K562 (cell line): Measurements from ENCODE around the gene VSIG4.

Experiments
- ADNP ChIP-seq: fragments of 200-800 bp; sonication (Bioruptor generic); IDR thresholded peaks from 2 replicates; pipeline ENCODE4 v1.6.1; 2016; ENCODE audit warnings: missing genetic modification characterization, missing compliant biosample characterization
- ARID3A ChIP-seq: IDR thresholded peaks from 2 replicates; pipeline ENCODE4 v1.6.1; 2012; ENCODE audit warnings: low read depth, low read length, improper control_type of control experiment, borderline replicate concordance
- CBX8 ChIP-seq: fragments of 200-600 bp; sonication (generic); IDR thresholded peaks from 2 replicates; pipeline ENCODE4 v1.6.1; 2012; ENCODE audit warnings: borderline replicate concordance, mixed run types, low read depth, mild to moderate bottlenecking, moderate library complexity, mixed read lengths, low read length, control low read depth, inconsistent platforms; ENCODE audit not compliant: poor library complexity, severe bottlenecking; ENCODE audit errors: extremely low read depth
- CTCF ChIP-seq, 3 experiments: IDR thresholded peaks in 2 of 3; conservative IDR thresholded peaks in 1 of 3; 2 replicates each; pipeline ENCODE4 v1.5.1; 2011 to 2012; ENCODE audit warnings: low read length in 3 of 3, mild to moderate bottlenecking in 3 of 3, control low read depth in 2 of 3, improper control_type of control experiment in 1 of 3, inconsistent platforms in 1 of 3, low read depth in 1 of 3, mixed read lengths in 1 of 3, moderate library complexity in 1 of 3; ENCODE audit not compliant: insufficient read depth in 2 of 3
- HDGF ChIP-seq: fragments of 450-650 bp; IDR thresholded peaks from 2 replicates; pipeline ENCODE4 v1.6.1; 2016
- ILF3 ChIP-seq: fragments of 450-650 bp; IDR thresholded peaks from 2 replicates; pipeline ENCODE4 v1.6.1; 2018; ENCODE audit warnings: antibody characterized with exemption, mild to moderate bottlenecking, moderate library complexity, borderline replicate concordance
- MLLT1 ChIP-seq, 2 experiments: fragments of 450-650 bp; IDR thresholded peaks; 2 replicates each; pipeline ENCODE4 v1.6.1; 2016
- NBN ChIP-seq: fragments of 450-650 bp; IDR thresholded peaks from 2 replicates; pipeline ENCODE4 v1.6.1; 2016; ENCODE audit warnings: low read depth, mild to moderate bottlenecking
- POLR2A ChIP-seq: fragments of 450-650 bp; conservative IDR thresholded peaks from 2 replicates; pipeline ENCODE4 v1.6.1; 2016
- USF1 ChIP-seq: sonication (generic); formaldehyde crosslinking; IDR thresholded peaks from 2 replicates; pipeline ENCODE4 v1.9.0; 2022; ENCODE audit warnings: mild to moderate bottlenecking, missing genetic modification reagents
- ZNF12 ChIP-seq: sonication (generic); formaldehyde crosslinking; IDR thresholded peaks from 2 replicates; pipeline ENCODE4 v1.4.0; 2020; ENCODE audit warnings: mild to moderate bottlenecking, missing genetic modification reagents
- ZNF24 ChIP-seq: fragments of 450-650 bp; IDR thresholded peaks from 2 replicates; pipeline ENCODE4 v1.6.1; 2016
- ZNF384 ChIP-seq: IDR thresholded peaks from 2 replicates; pipeline ENCODE4 v1.6.1; 2012; ENCODE audit warnings: low read depth, low read length, improper control_type of control experiment
- ZNF561 ChIP-seq: fragments of 450-650 bp; formaldehyde crosslinking; conservative IDR thresholded peaks from 2 replicates; pipeline ENCODE4 v1.4.0; 2020; ENCODE audit warnings: mild to moderate bottlenecking, moderate library complexity

GRCh38 chrX:66009231-66009845 lies 30.5 kb downstream of the VSIG4 start:
- TF ChIP-seq USF1 (CRISPR knock-in tag): no peak
- peak; percentile 44 to 61; a peak in 3 of 4 replicates for TF ChIP-seq MLLT1 (IDR thresholded peaks at IDR 0.05)
- no peak for TF ChIP-seq ZNF561
- no peak for TF ChIP-seq CBX8
- TF ChIP-seq ILF3: no peak
- TF ChIP-seq CTCF (IDR thresholded peaks at IDR 0.05 in 2 of 3, conservative IDR thresholded peaks at IDR 0.05 in 1 of 3; ENCODE audit: insufficient read depth in 2 of 3, low read depth in 1 of 3, low read length in 3 of 3): no peak
- no peak for TF ChIP-seq HDGF
- no peak for TF ChIP-seq ADNP (tag)
- TF ChIP-seq ZNF24: peak; percentile 53; the same call in 1 of the 2 replicates
- TF ChIP-seq ZNF12: no peak
- TF ChIP-seq ZNF384: no peak
- TF ChIP-seq NBN: no peak
- no peak for TF ChIP-seq POLR2A
- peak; percentile 87 for TF ChIP-seq ARID3A
